NK-92 (cell line): ENCODE measurements around the gene PLA2G4E.

Experiments used
- DNase-seq: peaks from one replicate; lab custom pipeline; 2025; ENCODE audit not compliant: unreplicated experiment; lab: John Stamatoyannopoulos, UW

PLA2G4E gene

DNA sequence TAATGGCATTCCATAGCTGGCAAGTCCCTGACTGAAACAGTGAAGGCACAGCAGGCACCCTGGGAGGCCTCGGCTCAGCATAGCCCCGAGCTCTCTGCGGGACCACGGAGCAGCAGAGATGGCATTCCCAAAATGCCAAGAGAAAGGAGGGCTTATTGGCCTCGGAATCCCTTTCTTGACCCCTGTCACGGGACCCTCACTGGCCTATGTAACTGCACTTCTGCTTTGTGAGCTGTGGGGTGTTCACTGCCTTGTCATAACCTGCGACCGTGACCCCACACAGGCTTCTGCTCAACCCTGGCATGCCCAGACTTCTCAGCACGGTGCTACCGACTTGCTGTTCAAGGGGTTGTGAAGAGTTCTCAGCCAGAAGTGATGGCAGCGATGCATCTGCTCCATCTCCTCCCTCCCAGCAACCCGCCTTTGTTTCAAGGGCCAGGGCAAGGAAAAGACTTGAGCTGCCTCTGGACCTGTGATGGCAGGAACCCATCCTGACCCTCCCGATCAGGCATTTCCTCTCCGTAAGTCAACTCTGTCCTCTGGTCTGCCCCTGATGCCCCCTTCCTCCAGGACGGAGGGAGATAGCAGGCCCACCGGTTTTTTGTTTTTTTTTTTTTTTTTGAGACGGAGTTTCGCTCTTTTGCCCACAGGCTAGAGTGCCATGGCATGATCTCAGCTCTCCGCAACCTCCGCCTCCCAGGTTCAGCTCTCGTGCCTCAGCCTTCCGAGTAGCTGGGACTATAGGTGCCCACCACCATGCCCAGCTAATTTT, 79.0 kb downstream of the PLA2G4E start:
- DNase-seq = no peak

DNA sequence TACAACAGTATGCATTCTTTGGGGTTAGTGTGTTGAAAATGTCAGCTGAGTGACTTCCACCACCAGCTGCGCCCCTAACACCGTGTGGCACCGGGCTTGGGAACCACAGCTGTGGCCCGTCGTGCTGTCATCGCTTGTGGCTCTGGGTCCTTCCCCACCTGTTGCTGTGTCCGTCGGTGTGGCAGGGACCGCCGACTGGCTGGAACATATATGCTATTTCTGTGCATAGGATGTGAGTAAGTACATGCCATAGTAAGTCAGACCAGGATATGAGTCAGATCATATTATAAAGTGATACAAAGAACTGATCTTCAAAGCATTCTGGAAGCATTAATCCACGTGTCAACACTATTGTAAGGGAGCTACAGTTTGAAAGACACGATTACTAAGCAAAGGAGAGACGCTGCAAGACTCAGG, 80.4 kb downstream of the PLA2G4E start:
- no peak for DNase-seq

DNA sequence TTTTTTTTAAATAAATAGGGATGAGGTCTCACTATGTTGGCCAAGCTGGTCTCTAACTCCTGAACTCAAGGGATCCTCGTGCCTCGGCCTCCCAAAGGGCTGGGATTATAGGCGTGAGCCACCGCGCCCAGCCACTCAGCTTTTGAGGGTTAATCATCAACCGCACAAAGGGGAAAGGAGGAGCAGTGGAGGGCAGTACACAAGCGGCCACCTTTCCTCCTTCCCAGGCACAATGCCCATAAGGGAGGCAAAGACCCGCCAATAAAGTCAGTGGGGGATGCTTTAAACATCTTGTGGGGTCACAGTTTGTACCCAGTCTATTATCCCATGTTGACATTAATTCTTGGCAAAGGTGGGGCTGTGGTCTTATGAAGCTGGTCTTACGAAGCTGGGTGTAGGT, 80.9 kb downstream of the PLA2G4E start:
- no peak for DNase-seq

DNA sequence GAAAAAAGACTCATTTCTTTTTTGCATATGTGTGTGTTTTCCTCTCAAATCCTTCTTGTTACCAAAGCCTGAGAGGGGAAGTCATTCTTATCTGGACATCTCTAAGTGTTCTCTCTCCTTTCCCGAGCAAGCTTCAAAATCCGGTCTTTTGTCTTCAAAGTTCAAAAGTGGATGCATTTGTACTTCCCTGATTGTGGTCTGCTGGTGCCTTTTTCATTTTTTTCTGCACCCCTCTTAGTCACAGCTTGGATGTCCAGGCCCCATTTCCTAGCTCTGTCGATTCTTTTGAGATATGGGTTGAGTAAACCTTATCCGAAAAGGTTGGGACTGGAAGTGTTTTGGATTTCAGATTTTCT, 83.3 kb downstream of the PLA2G4E start:
- no peak for DNase-seq

DNA sequence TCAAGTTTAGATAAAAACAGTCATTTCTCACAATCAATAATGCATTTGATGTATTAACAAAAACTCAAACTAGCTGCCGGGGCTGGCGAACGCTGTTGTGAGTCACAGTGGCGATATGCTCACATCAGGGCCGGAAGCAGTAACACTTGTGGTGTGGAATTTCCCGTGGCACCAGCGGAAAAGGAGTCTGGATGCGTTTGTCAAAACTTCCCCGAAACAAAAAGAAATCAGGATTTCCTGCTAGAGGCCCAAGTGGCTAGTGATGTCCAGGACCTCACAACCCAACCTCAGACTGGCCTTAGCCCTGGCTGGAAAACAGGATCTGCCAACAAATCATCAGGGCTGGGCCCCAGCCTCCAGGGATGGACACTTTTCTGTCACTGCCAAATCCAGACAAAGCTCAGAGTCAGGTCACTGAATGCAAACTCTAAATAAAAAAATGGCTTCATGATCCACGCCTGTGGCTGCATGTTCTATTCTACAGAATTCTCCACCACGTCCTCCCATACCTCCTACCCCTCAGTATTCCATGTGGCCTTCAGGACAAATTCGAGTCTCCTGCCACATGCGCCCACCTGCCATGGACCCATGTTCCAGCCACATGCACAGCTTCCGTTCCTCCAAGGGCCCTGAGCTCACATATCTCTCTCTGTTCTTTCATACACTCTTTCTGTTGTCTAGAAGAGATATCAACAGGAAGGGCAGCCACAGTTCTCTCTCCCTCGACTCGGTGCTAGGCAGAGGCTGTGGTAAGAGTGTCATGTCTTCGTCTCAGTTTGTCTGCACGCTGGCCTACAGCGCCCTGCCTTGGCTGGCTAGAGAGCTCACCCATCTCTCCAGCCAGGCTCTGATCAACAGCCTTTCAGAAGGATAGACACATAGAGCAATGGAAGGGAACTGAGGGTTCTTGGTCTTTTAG, 83.9 kb downstream of the PLA2G4E start:
- DNase-seq = no peak

DNA sequence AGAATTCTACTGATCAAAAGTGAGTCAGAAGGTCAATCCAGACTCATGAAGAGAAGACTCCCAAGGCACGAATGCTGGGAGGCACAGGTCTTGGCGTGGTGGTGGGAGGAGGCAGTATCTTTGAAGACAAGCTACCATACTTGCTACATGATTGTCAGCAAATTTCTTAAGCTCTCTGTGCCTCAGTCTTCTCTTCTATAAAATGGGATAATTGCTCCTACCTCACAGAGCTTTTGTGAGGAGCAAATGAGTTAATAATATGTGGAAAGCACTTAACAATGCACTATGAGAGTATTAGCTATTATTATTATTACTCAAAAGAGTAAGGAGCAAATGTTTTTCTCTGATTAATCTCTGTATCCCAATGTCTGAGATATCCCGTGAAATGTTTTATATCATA, 84.7 kb downstream of the PLA2G4E start:
- DNase-seq = no peak

DNA sequence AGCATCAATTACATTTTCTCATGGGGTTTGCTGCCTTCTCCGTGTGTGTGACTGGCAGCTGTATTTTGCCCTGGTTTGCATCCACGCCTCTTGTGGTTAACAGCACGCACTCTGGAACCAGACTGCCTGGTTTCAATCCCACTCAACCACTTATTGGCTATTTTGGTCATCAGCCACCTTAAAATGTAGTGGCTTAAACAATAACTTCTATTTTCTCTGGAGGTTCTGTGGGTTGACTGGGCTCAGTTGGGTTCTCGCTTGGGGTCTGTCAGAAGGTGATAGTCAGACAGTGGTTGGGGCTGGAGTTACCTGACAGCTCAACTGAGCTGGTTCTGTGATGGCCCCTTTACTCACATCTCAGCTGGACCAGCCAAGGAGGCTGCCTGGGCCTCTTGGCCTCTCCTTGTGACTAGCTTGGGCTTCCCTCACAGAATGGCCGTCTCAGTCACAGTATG, 85.2 kb downstream of the PLA2G4E start:
- no peak for DNase-seq

- DNase-seq = no peak
These were observed 86.0 kb downstream of the PLA2G4E start for GRCh38 chr15:41934843-41935242.

DNA sequence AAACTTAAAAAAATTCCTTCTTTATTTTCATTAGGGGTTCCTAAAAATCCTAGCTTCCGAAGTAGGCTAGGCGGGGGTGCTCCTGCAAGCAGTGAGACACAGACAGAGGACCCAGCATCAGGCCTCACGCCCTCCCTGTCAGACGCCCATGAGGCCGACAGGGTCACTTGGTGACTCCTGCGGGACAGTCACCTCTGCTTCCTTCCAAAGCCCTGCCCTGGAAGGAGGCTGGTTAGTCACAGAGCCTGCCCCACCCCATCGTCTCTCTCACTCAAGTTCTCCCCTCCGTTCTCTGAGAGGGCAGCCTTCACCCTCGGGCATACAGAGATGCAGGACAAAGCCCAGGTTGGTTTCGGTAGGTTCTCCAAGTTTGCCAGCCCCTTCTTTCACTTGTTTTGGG, 87.1 kb downstream of the PLA2G4E start:
- no peak for DNase-seq

DNA sequence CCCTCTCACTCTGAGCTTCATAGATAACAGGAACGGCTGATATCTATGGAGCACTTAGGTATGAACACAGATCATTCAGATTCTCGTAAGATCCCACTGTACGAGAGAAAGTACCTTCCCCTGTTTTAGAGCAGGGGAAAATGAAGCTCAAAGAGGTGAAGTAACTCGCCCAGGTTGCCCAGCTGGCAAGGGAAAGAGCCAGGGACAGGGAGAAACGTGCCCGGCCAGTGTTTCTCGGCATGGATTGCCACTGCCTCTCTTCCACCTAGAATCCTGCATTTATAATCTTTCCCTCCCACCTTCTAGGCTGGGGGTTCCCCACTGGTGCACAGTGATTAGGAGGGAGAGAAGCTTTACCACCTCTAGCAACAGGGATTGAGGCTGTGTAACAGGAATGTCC, 87.5 kb downstream of the PLA2G4E start:
- no peak for DNase-seq

DNA sequence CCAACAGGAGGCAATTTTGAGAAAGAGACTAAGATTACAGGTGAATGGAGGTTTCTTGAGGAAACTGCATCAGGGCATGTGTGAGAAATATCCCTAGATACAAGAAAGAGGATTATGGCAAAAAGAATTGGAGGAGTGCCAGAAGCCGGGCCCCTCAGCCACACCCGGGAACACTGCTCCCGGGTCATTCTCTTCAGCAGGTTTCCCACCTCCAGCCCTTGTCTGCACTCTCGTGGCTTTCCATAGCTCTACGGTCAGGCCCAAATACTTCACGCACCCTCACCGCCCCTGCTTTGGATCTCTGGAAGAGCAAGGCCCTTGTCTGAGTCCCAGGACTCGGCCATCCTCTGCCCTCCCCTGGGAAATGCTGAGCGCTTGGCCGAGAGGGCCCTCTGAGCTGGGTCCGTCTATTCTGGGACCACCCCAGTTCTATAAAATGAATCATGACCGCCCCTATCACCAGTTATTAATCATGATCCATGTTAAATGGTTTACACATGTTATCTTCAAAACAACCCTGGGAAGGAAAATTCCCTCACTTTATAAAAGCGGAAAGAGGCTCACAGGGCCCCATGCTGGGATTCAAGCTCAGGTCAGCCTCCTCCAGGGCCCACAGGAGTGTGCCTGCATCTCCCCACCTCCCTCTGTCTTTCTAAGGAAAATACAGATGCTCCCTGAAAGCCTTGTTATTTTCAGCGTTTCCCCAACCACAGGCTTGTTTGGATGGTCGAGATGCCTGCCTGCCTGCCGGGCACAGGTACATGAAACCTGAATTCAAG, 88.1 kb downstream of the PLA2G4E start:
- no peak for DNase-seq

DNA sequence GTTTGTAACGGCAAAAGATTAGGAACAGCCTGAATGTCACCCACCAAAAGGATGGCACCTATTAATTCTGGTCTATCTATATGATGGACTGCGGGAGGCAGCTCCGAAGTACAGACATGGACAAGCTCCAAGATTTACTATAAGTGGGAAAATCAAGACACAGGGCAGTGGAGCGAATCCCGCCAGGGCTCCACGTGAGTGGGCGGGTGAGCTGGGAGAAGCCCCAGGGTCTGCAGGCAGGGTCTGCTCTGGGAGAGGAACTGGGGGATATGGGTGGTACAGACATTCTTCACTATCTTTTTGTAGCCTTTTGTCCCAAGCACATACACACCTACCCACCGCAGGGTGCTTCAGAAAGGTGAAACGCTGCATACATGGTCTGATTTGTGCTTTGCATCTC, 88.7 kb downstream of the PLA2G4E start:
- DNase-seq = no peak
